B cell (primary cell): ENCODE results near the gene TICAM1. TPM values are rescaled to one million over a fixed set of nuclear protein-coding genes. Genes with fewer than 3 reads are reported as not detected.

Experiments
- ATAC-seq: fragments of 200-7000 bp; cut with Tn5 transposase; one replicate; pipeline ENCODE4 v1.10.0; 2021; ENCODE audit warnings: low read depth, mild to moderate bottlenecking, moderate number of reproducible peaks, moderate library complexity
- CTCF ChIA-PET: fragments of 350-600 bp; sonication (Branson Sonifier 250); formaldehyde crosslinking; loops from one replicate; lab custom pipeline; 2021; ENCODE audit warnings: antibody characterized with exemption, inconsistent platforms; lab: Charles Lee
- POLR2A ChIA-PET: fragments of 350-600 bp; sonication (Branson Sonifier 250); formaldehyde crosslinking; loops from one replicate; lab custom pipeline; 2021; ENCODE audit warnings: antibody characterized with exemption; lab: Charles Lee
- DNase-seq: peaks from one replicate; pipeline ENCODE4 v3.0.0; 2013
- H2AFZ ChIP-seq: 2 replicates; pipeline ENCODE4 v1.6.1; 2012; ENCODE audit warnings: mild to moderate bottlenecking, low read depth, low read length; ENCODE audit not compliant: insufficient read depth, poor library complexity, severe bottlenecking
- H3K27ac ChIP-seq, 2 donors: 1 replicate in 1 of 2; 2 replicates in 1 of 2; pipeline ENCODE4 v1.5.1; 2012 to 2013; ENCODE audit warnings: low read length in 2 of 2, mild to moderate bottlenecking in 2 of 2, moderate library complexity in 1 of 2
- H3K27me3 ChIP-seq, 4 experiments: fragments of 200-600 bp in 1 of 4; sonication (generic) in 1 of 4; replicated peaks in 1 of 4; 1 replicate in 2 of 4; 2 replicates in 2 of 4; pipeline versions ENCODE4 v1.6.1 to v1.7.0; 2013 to 2016; ENCODE audit warnings: low read length in 3 of 4, mild to moderate bottlenecking in 2 of 4, mixed read lengths in 1 of 4, moderate library complexity in 1 of 4; ENCODE audit not compliant: insufficient read depth in 4 of 4, control insufficient read depth in 3 of 4; ENCODE audit errors: control extremely low read depth in 1 of 4
- H3K36me3 ChIP-seq, 2 experiments: replicated peaks in 1 of 2; 1 replicate in 1 of 2; 2 replicates in 1 of 2; pipeline versions ENCODE4 v1.6.1 to v1.7.1; 2013; ENCODE audit warnings: low read length in 1 of 2; ENCODE audit not compliant: insufficient read depth in 2 of 2, control insufficient read depth in 1 of 2; ENCODE audit errors: control extremely low read depth in 1 of 2, extremely low read depth in 1 of 2
- H3K4me1 ChIP-seq, 2 donors: fragments of 200-600 bp in 1 of 2; sonication (generic) in 1 of 2; 1 replicate in 1 of 2; 2 replicates in 1 of 2; pipeline versions ENCODE4 v1.5.1 to v1.6.1; 2013 to 2017; ENCODE audit warnings: low read length in 2 of 2; ENCODE audit not compliant: control insufficient read depth in 2 of 2, insufficient read depth in 2 of 2
- H3K4me2 ChIP-seq: replicated peaks from 2 replicates; pipeline ENCODE3; 2012; ENCODE audit warnings: mild to moderate bottlenecking, low read depth, low read length; ENCODE audit not compliant: poor library complexity, severe bottlenecking
- H3K4me3 ChIP-seq, 5 experiments: fragments of 200-600 bp in 1 of 5; sonication (generic) in 1 of 5; 1 replicate in 3 of 5; 2 replicates in 2 of 5; pipeline versions ENCODE4 v1.5.1 to v1.7.0; 2011 to 2016; ENCODE audit warnings: low read length in 4 of 5, mild to moderate bottlenecking in 4 of 5, low read depth in 2 of 5, control low read depth in 1 of 5, moderate library complexity in 1 of 5; ENCODE audit not compliant: insufficient read depth in 1 of 5; ENCODE audit errors: control extremely low read depth in 1 of 5, extremely low read depth in 1 of 5
- H3K79me2 ChIP-seq: fragments of 200-600 bp; sonication (generic); one replicate; pipeline ENCODE4 v1.6.0; 2016; ENCODE audit warnings: low read length; ENCODE audit not compliant: control insufficient read depth, insufficient read depth
- H3K9ac ChIP-seq: fragments of 200-600 bp; sonication (generic); 2 replicates; pipeline ENCODE4 v1.6.1; 2017; ENCODE audit warnings: mild to moderate bottlenecking, low read length, moderate library complexity
- H3K9me3 ChIP-seq, 3 donors: one replicate each; pipeline versions ENCODE4 v1.6.1 to v1.7.1; 2013; ENCODE audit warnings: low read length in 2 of 3; ENCODE audit not compliant: control insufficient read depth in 2 of 3, insufficient read depth in 1 of 3; ENCODE audit errors: control extremely low read depth in 1 of 3
- H4K20me1 ChIP-seq: 2 replicates; pipeline ENCODE4 v1.6.0; 2012; ENCODE audit warnings: mild to moderate bottlenecking, low read length; ENCODE audit not compliant: insufficient read depth, control insufficient read depth, poor library complexity, severe bottlenecking
- H3K27ac Mint-ChIP-seq: one replicate; pipeline ENCODE4 v1.8.0; 2021; ENCODE audit warnings: mixed read lengths
- H3K27me3 Mint-ChIP-seq: one replicate; pipeline ENCODE4 v1.8.0; 2021; ENCODE audit warnings: mixed read lengths
- H3K4me1 Mint-ChIP-seq: one replicate; pipeline ENCODE4 v1.8.0; 2021; ENCODE audit warnings: mixed read lengths
- H3K4me3 Mint-ChIP-seq: one replicate; pipeline ENCODE4 v1.8.0; 2021; ENCODE audit warnings: mixed read lengths
- H3K9me3 Mint-ChIP-seq: one replicate; pipeline ENCODE4 v1.8.0; 2022; ENCODE audit warnings: mixed read lengths; ENCODE audit not compliant: insufficient read depth
- EZH2 ChIP-seq: IDR thresholded peaks from 2 replicates; pipeline ENCODE4 v1.6.1; 2012; ENCODE audit warnings: borderline replicate concordance, low read depth, mild to moderate bottlenecking, moderate library complexity, low read length; ENCODE audit not compliant: insufficient read depth, poor library complexity, severe bottlenecking
- WGBS: methylation state at CpG from one replicate; pipeline ENCODE4 v1.1.5; 2013; ENCODE audit warnings: missing lambda C conversion rate; ENCODE audit not compliant: insufficient coverage; 5-methylcytosine and 5-hydroxymethylcytosine counted together
- intact Hi-C: fragments of 100-400 bp; cut with micrococcal nuclease; formaldehyde crosslinking; loops from one replicate; pipeline ENCODE4 v1.10.0; 2022
- polyA plus RNA-seq: library from polyadenylated mRNA; depleted of rRNA; stranded (reverse); fragments of >200 nt; gene quantifications from 2 replicates; pipeline ENCODE4 v1.2.3, GENCODE V29; 2012
- total RNA-seq, 2 donors: library from RNA; stranded (reverse); fragments of 120-200 nt in 1 of 2; gene quantifications; 1 replicate in 1 of 2; 2 replicates in 1 of 2; pipeline versions ENCODE4 v1.2.3 to v1.2.4, GENCODE V29; 2013 to 2022
- TF ChIP-seq, protein P1 (sequence below): fragments of 200-600 bp; IDR thresholded peaks from one replicate; pipeline ENCODE4 v1.8.0; 2022; ENCODE audit warnings: antibody characterized with exemption, mild to moderate bottlenecking

The TICAM1 gene
- total and polyA plus RNA-seq, 2 donors (not counting 1 experiment from before 2014, with no cell fraction given), result 12.7 to 19.7 TPM

DNA sequence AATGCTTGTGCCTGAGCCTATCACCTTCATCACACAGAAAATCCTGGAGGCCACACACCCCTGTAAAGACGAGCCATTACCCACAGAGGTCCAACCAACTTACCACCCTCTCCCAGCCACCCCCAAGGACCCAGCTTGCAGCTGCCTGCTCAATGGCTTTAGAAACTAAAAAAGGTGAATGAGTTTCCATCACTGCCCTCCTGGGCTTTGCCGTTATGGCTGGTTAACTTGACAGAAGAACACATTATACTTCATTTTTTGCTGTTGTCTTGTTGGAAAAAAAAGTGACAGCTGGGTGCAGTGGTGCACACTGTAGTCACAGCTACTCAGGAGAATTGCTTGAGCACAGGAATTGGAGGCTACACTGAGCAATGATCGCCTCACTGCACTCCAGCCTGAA, 57.4 kb downstream of the TICAM1 start:
- H3K36me3 ChIP-seq, result no peaks in the 10 kb centered on the region
- ChIA-PET CTCF (no interaction called here), POLR2A (interaction anchor here (0.6 kb wide), 1 partner anchor 564 kb away, joined by 5 read pairs; no protein-coding TSS in a partner anchor)
- no peak for DNase-seq
- Mint-ChIP-seq H3K4me3 (no peak overlapping the region), H3K27ac (no peak overlapping the region), H3K27me3 (peaks cover 26% of the 10 kb centered on the region), H3K9me3 (no peaks in the 10 kb centered on the region), H3K4me1 (peaks cover 2% of the 10 kb centered on the region)
- ATAC-seq, result no peak
- TF ChIP-seq, protein P1, sequence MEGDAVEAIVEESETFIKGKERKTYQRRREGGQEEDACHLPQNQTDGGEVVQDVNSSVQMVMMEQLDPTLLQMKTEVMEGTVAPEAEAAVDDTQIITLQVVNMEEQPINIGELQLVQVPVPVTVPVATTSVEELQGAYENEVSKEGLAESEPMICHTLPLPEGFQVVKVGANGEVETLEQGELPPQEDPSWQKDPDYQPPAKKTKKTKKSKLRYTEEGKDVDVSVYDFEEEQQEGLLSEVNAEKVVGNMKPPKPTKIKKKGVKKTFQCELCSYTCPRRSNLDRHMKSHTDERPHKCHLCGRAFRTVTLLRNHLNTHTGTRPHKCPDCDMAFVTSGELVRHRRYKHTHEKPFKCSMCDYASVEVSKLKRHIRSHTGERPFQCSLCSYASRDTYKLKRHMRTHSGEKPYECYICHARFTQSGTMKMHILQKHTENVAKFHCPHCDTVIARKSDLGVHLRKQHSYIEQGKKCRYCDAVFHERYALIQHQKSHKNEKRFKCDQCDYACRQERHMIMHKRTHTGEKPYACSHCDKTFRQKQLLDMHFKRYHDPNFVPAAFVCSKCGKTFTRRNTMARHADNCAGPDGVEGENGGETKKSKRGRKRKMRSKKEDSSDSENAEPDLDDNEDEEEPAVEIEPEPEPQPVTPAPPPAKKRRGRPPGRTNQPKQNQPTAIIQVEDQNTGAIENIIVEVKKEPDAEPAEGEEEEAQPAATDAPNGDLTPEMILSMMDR, result no peak
- no peak for TF ChIP-seq EZH2
- WGBS, result 0% methylated on average over 2 of the region's 3 CpGs
- no peak overlapping the region for H3K9ac ChIP-seq
- peaks cover 0 to 10% (median 0%) of the 10 kb centered on the region in 3 donors for H3K9me3 ChIP-seq
- no peak overlapping the region for H3K4me2 ChIP-seq
- peaks cover 0 to 3% of the 10 kb centered on the region in 2 donors for H3K4me1 ChIP-seq
- H4K20me1 ChIP-seq, result no peaks in the 10 kb centered on the region
- H3K27me3 ChIP-seq, result peaks cover 0 to 21% (median 2%) of the 10 kb centered on the region in 4 experiments
- intact Hi-C loops, result no loop called here
- no peak overlapping the region for H3K27ac ChIP-seq
- no peaks in the 10 kb centered on the region for H3K79me2 ChIP-seq
- no peak overlapping the region for H2AFZ ChIP-seq
- no peak overlapping the region for H3K4me3 ChIP-seq

DNA sequence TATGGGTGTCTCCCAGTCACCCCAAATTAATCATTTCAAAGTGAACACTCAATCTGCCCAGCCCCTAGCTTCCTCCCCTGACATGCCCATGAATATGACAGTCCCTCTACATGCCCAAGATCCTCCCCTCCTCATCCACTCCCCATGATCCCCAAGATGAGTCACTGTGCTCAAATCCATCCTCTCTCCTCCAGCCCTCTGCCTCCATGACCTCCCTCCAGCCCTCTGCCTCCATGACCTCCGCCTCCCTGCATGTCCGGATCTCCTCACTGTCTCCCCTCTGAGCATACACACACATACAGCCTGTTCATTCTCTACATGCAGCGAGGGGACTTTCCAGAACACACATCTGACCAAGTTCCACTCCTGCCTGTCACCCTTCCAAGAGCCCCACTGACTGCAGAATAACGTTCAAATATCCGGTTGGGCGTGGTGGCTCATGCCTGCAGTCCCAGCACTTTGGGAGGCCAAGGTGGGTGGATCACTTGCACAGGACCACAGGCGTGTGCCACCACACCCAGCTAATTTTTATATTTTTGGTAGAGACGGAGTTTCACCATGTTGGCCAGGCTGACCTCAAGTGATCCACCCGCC, 58.4 kb downstream of the TICAM1 start:
- ChIA-PET POLR2A (no interaction called here), CTCF (no interaction called here)
- Histone ChIP-seq H3K9me3 (peaks cover 0 to 14% (median 0%) of the 10 kb centered on the region in 3 donors), H3K9ac (no peak overlapping the region), H3K27me3 (peaks cover 0 to 21% (median 2%) of the 10 kb centered on the region in 4 experiments), H2AFZ (no peak overlapping the region), H3K4me3 (no peak overlapping the region), H3K27ac (no peak overlapping the region), H3K4me2 (no peak overlapping the region), H3K4me1 (peaks cover 0 to 3% of the 10 kb centered on the region in 2 donors), H3K79me2 (no peaks in the 10 kb centered on the region), H4K20me1 (no peaks in the 10 kb centered on the region), H3K36me3 (no peaks in the 10 kb centered on the region)
- Mint-ChIP-seq H3K4me1 (peaks cover 2% of the 10 kb centered on the region), H3K4me3 (no peak overlapping the region), H3K27me3 (peaks cover 28% of the 10 kb centered on the region), H3K9me3 (no peaks in the 10 kb centered on the region), H3K27ac (no peak overlapping the region)
- no peak for DNase-seq
- no peak for ATAC-seq
- no peak for TF ChIP-seq EZH2
- TF ChIP-seq, protein P1, result no peak
- intact Hi-C loops, result no loop called here
- WGBS, result 74% methylated on average over 8 of the region's 9 CpGs
